ENCODE results near the gene GOLGA6L6. TPM values are rescaled to one million over a fixed set of nuclear protein-coding genes. Genes with fewer than 3 reads are reported as not detected.

GOLGA6L6 gene
- total RNA-seq, 1 donor: not detected

Small RNA genes within 50 kb of the gene (small RNA-seq; reads per million reads assigned to genes)
- not detected for gene RN7SL759P

Data from fibroblast of the aortic adventitia (primary cell).